Keratinocyte (primary cell): ENCODE data around the gene LHPP.

ENCODE experiments used
- CTCF ChIP-seq, 3 experiments: IDR thresholded peaks in 1 of 3; conservative IDR thresholded peaks in 1 of 3; optimal IDR thresholded peaks in 1 of 3; 2 replicates in 2 of 3; 3 replicates in 1 of 3; pipeline versions ENCODE3 to v1.5.1; 2011; ENCODE audit warnings: low read length in 3 of 3, mild to moderate bottlenecking in 3 of 3, moderate library complexity in 2 of 3, control low read depth in 1 of 3, inconsistent platforms in 1 of 3; ENCODE audit not compliant: insufficient read depth in 2 of 3; ENCODE audit errors: extremely low read depth in 1 of 3
- EZH2 ChIP-seq: IDR thresholded peaks from one replicate; pipeline ENCODE4 v1.6.1; 2012; ENCODE audit warnings: inconsistent platforms, mild to moderate bottlenecking, low read length, moderate library complexity

- TF ChIP-seq CTCF (optimal IDR thresholded peaks at IDR 0.05 in 1 of 3, IDR thresholded peaks at IDR 0.05 in 1 of 3, conservative IDR thresholded peaks at IDR 0.05 in 1 of 3; ENCODE audit: extremely low read depth in 1 of 3, insufficient read depth in 2 of 3, low read length in 3 of 3), result no peak
- TF ChIP-seq EZH2, result no peak
Observed at GRCh38 chr10:124603376-124604213, 142.0 kb downstream of the LHPP start.
